Cardiac fibroblast (primary cell): Measurements from ENCODE around the gene ADCY1.

ENCODE experiments used
- DNase-seq, 2 donors: peaks; one replicate each; pipeline versions ENCODE4 v3.0.0 to v3.0.0-alpha.2; 2010; ENCODE audit warnings: low read depth in 2 of 2
- H3K4me3 ChIP-seq, 2 donors: replicated peaks in 1 of 2; 1 replicate in 1 of 2; 2 replicates in 1 of 2; pipeline ENCODE4 v1.5.1; 2011; ENCODE audit warnings: low read depth in 2 of 2, low read length in 2 of 2, mild to moderate bottlenecking in 2 of 2, moderate library complexity in 1 of 2
- TF ChIP-seq, protein P1 (sequence below): IDR thresholded peaks from one replicate; pipeline ENCODE4 v1.5.1; 2011; ENCODE audit warnings: low read depth, mild to moderate bottlenecking, low read length, inconsistent platforms

The ADCY1 gene

DNA sequence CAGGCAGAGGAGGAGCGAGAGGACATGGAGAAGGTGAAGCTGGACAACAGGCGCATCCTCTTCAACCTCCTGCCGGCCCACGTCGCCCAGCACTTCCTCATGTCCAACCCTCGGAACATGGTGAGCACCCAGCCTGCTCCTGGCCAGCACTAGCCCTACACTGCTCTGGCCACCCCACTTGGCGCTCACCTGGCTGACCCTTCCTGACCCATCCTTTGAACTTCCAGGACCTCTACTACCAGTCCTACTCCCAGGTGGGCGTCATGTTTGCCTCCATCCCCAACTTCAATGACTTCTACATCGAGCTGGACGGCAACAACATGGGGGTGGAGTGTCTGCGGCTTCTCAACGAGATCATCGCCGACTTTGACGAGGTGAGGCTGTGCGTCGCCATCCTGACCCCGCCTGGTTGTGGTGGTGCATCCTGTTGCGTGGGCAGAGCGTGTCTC, 129.2 kb downstream of the ADCY1 start:
- H3K4me3 ChIP-seq = no peak overlapping the region
- no peak for DNase-seq
- TF ChIP-seq, protein P1, sequence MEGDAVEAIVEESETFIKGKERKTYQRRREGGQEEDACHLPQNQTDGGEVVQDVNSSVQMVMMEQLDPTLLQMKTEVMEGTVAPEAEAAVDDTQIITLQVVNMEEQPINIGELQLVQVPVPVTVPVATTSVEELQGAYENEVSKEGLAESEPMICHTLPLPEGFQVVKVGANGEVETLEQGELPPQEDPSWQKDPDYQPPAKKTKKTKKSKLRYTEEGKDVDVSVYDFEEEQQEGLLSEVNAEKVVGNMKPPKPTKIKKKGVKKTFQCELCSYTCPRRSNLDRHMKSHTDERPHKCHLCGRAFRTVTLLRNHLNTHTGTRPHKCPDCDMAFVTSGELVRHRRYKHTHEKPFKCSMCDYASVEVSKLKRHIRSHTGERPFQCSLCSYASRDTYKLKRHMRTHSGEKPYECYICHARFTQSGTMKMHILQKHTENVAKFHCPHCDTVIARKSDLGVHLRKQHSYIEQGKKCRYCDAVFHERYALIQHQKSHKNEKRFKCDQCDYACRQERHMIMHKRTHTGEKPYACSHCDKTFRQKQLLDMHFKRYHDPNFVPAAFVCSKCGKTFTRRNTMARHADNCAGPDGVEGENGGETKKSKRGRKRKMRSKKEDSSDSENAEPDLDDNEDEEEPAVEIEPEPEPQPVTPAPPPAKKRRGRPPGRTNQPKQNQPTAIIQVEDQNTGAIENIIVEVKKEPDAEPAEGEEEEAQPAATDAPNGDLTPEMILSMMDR = no peak

DNA sequence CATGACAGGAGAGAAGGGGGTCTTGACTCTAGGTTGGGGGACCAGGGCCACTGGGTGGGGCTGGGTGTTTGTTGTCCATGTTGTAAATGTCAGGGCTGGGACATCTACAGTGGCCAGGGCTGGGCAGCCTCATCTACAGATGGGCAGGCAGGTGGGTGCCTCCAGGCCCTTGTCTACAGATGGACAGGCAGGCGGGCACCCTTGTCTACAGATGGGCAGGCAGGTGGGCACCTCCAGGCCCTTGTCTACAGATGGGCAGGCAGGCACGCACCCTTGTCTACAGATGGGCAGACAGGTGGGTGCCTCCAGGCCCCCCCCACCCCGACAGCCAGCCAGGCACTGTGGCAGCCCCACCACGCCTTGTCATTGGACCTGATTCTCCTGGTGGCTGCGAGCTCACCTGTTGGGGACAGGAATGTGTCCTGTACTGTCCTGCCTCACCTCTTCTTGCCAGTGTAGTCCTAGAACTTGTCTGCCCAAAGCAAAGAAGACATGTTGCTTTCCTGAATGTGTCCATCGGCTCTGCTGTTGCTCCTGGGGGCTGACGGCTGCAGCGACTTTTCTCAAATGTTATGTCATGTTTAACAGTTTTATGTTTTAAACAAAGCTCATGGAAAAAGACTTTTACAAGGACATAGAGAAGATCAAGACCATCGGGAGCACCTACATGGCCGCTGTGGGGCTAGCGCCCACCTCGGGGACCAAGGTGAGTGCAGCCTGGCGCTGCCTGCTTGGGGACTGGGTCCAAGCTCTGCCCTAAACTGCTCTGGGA, 129.9 kb downstream of the ADCY1 start:
- H3K4me3 ChIP-seq = no peak overlapping the region
- TF ChIP-seq, protein P1 = no peak
- DNase-seq = no peak

DNA sequence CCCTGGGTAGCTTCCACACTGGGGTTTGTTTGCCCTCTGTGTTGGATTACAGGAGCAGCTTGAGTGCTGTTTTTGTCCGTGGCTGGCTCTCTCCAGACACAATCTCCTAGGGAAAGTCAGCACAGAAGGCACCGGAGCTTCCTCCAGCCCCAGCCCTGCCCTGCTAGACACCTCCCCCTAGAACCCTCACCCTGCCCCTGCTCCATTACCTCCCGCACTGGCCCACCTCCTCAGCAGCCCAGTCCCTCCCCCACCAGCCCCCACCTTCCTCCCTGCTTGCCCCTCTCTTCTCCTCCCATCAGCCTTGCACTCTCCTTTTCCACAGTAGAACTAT, 130.5 kb downstream of the ADCY1 start:
- DNase-seq = no peak
- TF ChIP-seq, protein P1 = no peak

DNA sequence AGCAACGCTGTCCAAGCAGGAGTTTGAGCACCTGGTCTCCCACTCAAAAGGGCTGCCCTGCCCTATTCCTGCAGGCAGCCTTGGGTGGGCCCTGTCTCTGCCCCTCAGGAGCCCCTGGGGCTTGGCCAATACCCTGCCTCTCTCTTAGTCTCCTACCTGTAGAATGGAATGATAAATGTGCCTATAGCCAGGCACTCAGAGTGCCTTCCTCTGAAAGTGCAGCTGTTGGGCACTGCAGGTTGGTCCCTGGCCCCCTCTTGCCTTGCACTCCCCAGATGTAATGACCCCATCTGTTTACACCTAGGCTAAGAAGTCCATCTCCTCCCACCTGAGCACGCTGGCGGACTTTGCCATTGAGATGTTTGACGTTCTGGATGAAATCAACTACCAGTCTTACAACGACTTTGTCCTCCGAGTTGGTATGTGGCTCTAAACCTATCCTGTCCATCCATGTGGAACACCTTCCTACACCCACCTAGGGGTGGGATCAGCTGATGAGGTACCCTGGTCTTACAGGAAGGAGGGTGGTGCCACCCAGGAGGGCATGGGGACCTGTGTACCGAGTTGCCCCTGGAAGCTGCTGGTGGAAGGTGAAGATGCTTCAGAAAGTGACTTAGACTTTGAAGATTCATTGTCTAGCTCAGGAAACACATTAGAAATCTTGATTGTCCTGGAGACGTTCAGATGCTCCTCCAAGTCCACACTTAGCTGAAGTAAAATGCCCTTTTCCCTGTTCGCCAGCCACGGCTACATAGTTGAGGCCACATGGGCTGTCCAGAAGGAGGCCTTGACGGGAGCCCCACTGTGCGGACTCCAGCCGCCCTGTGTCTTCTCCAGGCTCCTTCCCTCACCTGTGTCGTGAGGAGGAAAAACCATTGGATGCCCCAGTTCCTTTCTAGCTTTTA, 134.1 kb downstream of the ADCY1 start:
- TF ChIP-seq, protein P1 = no peak
- no peak for DNase-seq
- H3K4me3 ChIP-seq = no peak overlapping the region

More for the DNA sequence above, 130.5 kb downstream of the ADCY1 start:
- no peak overlapping the region for H3K4me3 ChIP-seq

DNA sequence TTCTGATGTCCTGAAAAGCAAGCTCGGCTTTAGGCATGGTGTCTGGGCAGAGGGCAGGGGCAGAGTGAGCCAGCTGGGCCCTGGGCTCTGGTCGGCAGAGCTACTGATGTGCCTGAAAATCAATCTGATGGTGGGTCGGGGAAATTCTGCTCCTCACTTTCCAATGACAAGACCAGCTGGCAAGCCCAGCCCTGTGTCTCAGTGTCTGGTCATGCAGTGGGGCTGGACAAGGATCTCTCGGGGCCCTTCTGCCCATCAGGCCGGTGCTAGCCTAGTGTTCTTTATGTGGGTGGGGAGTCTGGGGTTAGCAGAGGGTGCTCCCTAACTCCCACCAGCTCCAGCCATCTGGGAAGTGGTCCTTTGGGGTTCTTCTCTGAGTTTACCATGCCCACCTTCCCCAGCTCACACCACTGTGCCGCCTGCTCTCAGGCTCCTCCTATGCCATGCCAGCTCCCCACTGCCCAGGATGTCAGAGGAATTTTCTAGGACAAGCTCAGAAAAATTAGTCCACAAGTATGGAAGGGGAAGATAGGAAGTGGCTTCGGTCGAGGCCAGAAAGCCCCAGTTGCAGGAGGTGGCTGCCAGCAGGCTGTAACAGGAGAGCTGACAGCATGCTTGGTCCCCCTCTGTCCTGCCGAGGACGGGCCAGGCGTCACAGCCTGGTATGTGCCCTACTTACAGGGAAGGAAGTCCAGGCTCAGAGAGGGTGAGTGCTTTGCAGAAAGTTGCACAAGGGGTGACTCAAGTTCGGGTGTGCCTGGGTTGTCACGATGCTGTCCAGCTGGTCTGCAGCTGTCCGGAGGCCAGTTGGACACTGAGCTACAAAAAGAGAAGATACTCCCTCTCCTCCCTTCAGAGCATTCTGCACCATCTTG, 135.2 kb downstream of the ADCY1 start:
- TF ChIP-seq, protein P1 = no peak
- peak; percentile 14 to 87 for DNase-seq
- no peak overlapping the region for H3K4me3 ChIP-seq

DNA sequence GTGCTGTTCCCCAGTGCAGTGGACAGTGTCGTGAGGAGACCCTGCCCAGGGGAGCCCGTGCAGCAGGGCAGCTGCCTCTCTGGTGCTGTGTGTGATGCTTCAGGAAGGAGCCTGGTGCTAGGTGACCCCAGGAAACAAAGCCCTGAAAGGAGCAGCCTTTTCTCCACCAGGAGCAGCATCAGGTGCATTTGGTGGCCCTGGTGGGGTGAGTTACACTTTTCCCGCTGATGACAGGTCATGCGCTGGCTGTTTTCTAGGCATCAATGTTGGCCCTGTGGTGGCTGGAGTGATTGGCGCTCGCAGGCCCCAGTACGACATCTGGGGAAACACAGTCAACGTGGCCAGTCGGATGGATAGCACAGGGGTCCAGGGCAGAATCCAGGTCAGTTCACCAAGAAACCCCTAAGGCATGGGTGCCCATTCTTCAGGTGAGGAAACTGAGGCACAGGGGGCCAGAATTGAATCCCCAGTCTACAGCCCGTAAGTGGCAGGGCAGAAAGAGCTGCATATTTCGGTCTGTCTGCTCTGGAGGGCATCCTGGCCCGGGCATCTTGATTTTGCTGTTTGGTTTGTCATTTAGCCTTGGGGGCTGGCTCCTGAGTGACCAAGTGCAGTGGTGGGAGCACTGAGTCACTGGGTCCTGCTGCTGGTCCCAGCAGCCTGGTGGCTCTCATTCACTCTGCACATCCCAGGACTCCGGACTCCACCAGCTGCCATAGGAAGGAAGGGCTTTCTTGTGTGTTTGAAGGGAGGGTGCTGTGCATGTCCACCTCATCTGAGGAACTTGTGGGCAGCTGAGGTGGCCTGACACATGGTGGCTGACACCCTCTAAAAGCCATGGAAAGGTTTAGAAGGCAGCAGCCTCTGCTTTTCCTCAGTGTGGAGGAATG, 136.3 kb downstream of the ADCY1 start:
- H3K4me3 ChIP-seq = no peak overlapping the region
- TF ChIP-seq, protein P1 = no peak
- DNase-seq = no peak
